ENCODE measurements around the gene SPIN1. TPM values are rescaled to one million over a fixed set of nuclear protein-coding genes. Genes with fewer than 3 reads are reported as not detected.

The SPIN1 gene
- total RNA-seq, 2 donors from 2014 or later = 81.2 to 145 TPM

DNA sequence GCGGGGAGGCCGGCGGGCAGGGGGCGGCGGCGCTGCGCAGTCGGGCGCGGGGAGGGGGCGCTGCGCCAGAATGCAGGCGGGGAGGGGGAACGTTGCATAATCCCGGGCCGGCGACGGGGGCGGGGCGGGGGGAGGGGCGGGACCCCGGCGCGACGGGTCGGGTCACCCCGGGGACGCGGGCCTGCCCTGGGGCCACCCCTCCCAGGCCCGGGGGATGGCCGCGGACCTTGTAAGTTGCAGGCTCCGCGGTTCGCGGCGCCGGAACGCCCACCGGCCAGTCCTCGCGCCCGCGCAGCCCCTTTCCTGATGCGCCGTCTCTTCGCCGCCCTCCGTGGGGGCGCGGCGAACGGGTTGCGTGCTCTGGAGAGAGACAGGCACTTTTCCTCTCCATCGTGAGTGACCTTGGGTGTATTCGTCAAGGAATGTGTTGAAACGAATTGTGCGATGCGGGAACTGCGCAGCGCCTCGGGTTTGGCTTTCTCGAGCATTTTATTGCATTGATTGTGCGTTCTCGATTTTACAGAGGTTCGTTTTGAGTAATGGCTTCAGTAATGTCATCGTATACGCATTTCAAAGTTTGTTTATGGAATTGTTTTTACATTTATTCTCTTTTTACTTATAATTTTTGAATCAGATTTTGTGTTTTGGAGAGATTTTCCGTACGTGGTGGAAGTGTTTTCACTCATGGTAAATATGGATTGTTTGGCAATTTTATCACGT is 802 bp downstream of the SPIN1 start:
- no peaks in the 10 kb centered on the region for H3K27me3 ChIP-seq (replicated peaks; ENCODE audit: insufficient read depth)
- peak overlapping the region; percentile 95 for H3K4me3 ChIP-seq
- H3K27ac ChIP-seq = peak overlapping the region; percentile 77 to 78
- peaks cover 15 to 23% of the 10 kb centered on the region in 2 donors for H3K4me1 ChIP-seq (ENCODE audit: control insufficient read depth in 1 of 2, low read depth in 2 of 2)
- TF ChIP-seq, protein P1, sequence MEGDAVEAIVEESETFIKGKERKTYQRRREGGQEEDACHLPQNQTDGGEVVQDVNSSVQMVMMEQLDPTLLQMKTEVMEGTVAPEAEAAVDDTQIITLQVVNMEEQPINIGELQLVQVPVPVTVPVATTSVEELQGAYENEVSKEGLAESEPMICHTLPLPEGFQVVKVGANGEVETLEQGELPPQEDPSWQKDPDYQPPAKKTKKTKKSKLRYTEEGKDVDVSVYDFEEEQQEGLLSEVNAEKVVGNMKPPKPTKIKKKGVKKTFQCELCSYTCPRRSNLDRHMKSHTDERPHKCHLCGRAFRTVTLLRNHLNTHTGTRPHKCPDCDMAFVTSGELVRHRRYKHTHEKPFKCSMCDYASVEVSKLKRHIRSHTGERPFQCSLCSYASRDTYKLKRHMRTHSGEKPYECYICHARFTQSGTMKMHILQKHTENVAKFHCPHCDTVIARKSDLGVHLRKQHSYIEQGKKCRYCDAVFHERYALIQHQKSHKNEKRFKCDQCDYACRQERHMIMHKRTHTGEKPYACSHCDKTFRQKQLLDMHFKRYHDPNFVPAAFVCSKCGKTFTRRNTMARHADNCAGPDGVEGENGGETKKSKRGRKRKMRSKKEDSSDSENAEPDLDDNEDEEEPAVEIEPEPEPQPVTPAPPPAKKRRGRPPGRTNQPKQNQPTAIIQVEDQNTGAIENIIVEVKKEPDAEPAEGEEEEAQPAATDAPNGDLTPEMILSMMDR (IDR thresholded peaks at IDR 0.05) = no peak
- H3K36me3 ChIP-seq = no peaks in the 10 kb centered on the region
- H3K9me3 ChIP-seq = no peaks in the 10 kb centered on the region
- DNase-seq (ENCODE audit: low spot score) = no peak
- ATAC-seq (ENCODE audit: insufficient number of reproducible peaks, low FRiP score, low read depth) = no peak

DNA sequence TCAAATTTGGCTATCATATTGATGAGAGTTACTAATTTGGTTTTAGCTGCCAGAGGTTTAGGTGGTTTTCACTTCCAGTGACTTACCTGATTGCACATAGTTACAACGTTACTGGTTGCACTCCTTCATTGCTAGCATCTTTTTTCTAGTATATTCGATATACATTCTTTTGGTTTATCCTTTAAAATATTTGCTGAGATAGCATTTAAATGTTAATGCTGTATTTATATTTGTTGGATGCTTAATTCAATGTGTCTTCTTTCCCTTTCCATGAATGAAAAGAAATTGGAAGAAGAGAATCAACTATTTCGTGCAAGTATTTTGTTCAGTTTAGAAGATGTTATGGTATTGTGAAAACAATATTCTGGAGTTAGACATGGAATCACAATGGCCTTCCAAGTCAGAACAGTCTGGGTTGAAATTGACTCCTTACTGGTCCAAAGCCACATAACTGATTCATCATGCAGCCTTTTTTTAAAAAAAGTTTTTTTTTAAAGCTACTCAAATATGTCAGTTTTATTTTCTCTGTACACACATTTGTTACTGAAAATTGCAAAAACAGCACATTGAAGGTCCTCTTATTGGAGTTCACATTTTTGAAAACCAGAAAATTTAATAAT is 2.2 kb downstream of the SPIN1 start:
- Histone ChIP-seq H3K4me3 (no peak overlapping the region), H3K27ac (no peak overlapping the region), H3K4me1 (ENCODE audit: control insufficient read depth in 1 of 2, low read depth in 2 of 2) (peaks cover 17 to 23% of the 10 kb centered on the region in 2 donors), H3K36me3 (no peaks in the 10 kb centered on the region), H3K9me3 (no peaks in the 10 kb centered on the region), H3K27me3 (replicated peaks; ENCODE audit: insufficient read depth) (no peaks in the 10 kb centered on the region)
- DNase-seq (ENCODE audit: low spot score) (no peak), ATAC-seq (ENCODE audit: insufficient number of reproducible peaks, low FRiP score, low read depth) (no peak)
- TF ChIP-seq, protein P1 (IDR thresholded peaks at IDR 0.05) = no peak

DNA sequence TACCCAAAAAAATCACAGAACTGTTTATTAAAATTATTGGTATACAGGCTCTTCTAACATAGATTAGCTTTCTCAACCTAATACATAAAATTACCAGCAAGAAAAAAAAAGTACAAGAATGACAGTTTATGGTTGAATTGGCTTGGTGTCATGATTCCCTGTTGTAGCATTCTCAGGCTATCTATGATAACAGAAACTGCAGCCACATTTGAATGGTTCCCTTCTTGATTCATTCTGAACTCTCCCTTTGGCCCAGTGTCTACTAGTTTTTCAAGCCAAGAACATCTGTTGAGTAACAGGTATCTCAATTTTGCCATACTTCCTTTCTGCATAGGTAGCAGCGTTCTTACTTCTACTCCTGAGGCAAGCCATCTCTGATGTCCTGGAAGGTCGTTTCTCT is 3.0 kb downstream of the SPIN1 start:
- Histone ChIP-seq H3K27ac (no peak overlapping the region), H3K4me1 (ENCODE audit: control insufficient read depth in 1 of 2, low read depth in 2 of 2) (peaks cover 17 to 26% of the 10 kb centered on the region in 2 donors)

DNA sequence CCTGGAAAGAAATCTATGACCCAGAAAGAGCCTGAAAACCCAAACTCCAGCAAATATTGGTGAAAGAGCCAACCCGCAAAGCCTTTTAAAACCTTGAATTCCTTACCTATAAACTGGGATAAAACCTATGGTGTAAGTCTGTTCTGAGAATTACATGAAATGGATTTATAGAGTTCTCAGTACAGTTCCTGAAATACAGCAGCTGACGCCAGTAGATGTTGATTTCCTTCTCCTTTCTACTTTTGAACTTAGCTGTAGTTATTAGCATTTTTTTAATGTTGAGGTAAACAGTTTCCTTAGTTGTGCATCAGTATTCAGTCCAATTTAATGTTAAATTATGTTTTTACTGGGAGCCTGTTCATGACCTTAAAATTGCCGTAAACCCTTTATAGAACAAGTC is 3.7 kb downstream of the SPIN1 start:
- TF ChIP-seq, protein P1 (IDR thresholded peaks at IDR 0.05) = no peak
- H3K9me3 ChIP-seq = no peaks in the 10 kb centered on the region
- no peak overlapping the region for H3K4me3 ChIP-seq
- DNase-seq (ENCODE audit: low spot score) (no peak), ATAC-seq (ENCODE audit: insufficient number of reproducible peaks, low FRiP score, low read depth) (no peak)
- H3K27me3 ChIP-seq (replicated peaks; ENCODE audit: insufficient read depth) = no peaks in the 10 kb centered on the region
- H3K4me1 ChIP-seq (ENCODE audit: control insufficient read depth in 1 of 2, low read depth in 2 of 2) = peaks cover 17 to 33% of the 10 kb centered on the region in 2 donors
- H3K36me3 ChIP-seq = no peaks in the 10 kb centered on the region
- H3K27ac ChIP-seq = no peak overlapping the region

More for the DNA sequence above, 3.0 kb downstream of the SPIN1 start:
- Histone ChIP-seq H3K27me3 (replicated peaks; ENCODE audit: insufficient read depth) (no peaks in the 10 kb centered on the region), H3K4me3 (no peak overlapping the region), H3K36me3 (no peaks in the 10 kb centered on the region), H3K9me3 (no peaks in the 10 kb centered on the region)
- ATAC-seq (ENCODE audit: insufficient number of reproducible peaks, low FRiP score, low read depth) (no peak), DNase-seq (ENCODE audit: low spot score) (no peak)
- TF ChIP-seq, protein P1 (IDR thresholded peaks at IDR 0.05) = no peak

DNA sequence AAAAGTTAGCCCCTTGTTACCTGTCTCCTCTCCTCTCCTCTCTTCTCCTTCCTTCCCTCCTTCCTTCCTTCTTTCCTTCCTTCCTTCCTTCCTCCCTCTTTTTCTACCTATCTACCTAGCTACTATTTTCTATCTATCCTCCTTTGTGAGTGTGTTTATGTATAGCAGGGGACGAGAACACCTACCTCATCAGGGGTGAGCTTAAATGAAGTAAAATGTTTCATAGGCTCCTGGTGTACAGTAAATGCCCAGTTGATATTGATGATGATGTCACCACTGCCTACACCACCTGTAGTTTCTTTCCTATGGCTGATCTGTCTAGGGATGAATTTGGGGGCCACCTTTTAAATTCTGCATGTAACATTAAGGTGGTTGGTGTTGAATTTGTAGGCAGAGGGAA is 4.3 kb downstream of the SPIN1 start:
- ATAC-seq (ENCODE audit: insufficient number of reproducible peaks, low FRiP score, low read depth) = no peak
- TF ChIP-seq, protein P1 (IDR thresholded peaks at IDR 0.05) = no peak
- H3K4me1 ChIP-seq (ENCODE audit: control insufficient read depth in 1 of 2, low read depth in 2 of 2) = peaks cover 17 to 35% of the 10 kb centered on the region in 2 donors

More for the DNA sequence above, 4.3 kb downstream of the SPIN1 start:
- Histone ChIP-seq H3K36me3 (no peaks in the 10 kb centered on the region), H3K4me3 (no peak overlapping the region), H3K27ac (no peak overlapping the region), H3K27me3 (replicated peaks; ENCODE audit: insufficient read depth) (no peaks in the 10 kb centered on the region), H3K9me3 (no peaks in the 10 kb centered on the region)
- DNase-seq (ENCODE audit: low spot score) = no peak
